CD4-positive, CD25-positive, alpha-beta regulatory T cell (primary cell): ENCODE data around the gene CCDC157. TPM values are rescaled to one million over a fixed set of nuclear protein-coding genes. Genes with fewer than 3 reads are reported as not detected.
A peak's percentile ranks its signal among the peaks of the same experiment; 100 is the strongest.

Experiments
- ATAC-seq, 2 donors: fragments of 150-1000 bp; cut with Tn5 transposase; one replicate each; pipeline ENCODE4 v1.10.0; 2021; ENCODE audit warnings: low read depth in 2 of 2, moderate number of reproducible peaks in 2 of 2, moderate library complexity in 1 of 2
- DNase-seq, 3 donors: peaks; one replicate each; pipeline versions ENCODE4 v3.0.0 to v3.0.0-alpha.2; 2012 to 2022; ENCODE audit warnings: mixed read lengths in 1 of 3
- H3K27ac ChIP-seq: one replicate; pipeline ENCODE4 v1.7.0; 2013; ENCODE audit warnings: mild to moderate bottlenecking, low read length; ENCODE audit not compliant: insufficient read depth, poor library complexity, severe bottlenecking
- H3K27me3 ChIP-seq: one replicate; pipeline ENCODE4 v1.7.0; 2013; ENCODE audit warnings: low read length; ENCODE audit not compliant: control insufficient read depth, insufficient read depth
- H3K36me3 ChIP-seq: one replicate; pipeline ENCODE4 v1.7.0; 2013; ENCODE audit warnings: mild to moderate bottlenecking, low read length, moderate library complexity; ENCODE audit not compliant: control insufficient read depth, insufficient read depth
- H3K4me1 ChIP-seq: 2 replicates; pipeline ENCODE4 v1.7.0; 2013; ENCODE audit warnings: mild to moderate bottlenecking, low read length; ENCODE audit not compliant: insufficient read depth, control insufficient read depth, poor library complexity, severe bottlenecking
- H3K4me3 ChIP-seq: one replicate; pipeline ENCODE4 v1.7.0; 2013; ENCODE audit warnings: low read depth, mild to moderate bottlenecking, low read length, moderate library complexity
- H3K9me3 ChIP-seq, 2 experiments: 1 replicate in 1 of 2; 2 replicates in 1 of 2; pipeline ENCODE4 v1.7.0; 2013; ENCODE audit warnings: low read length in 2 of 2, mild to moderate bottlenecking in 1 of 2, moderate library complexity in 1 of 2; ENCODE audit not compliant: control insufficient read depth in 2 of 2
- H3K27ac Mint-ChIP-seq, 3 donors: one replicate each; pipeline ENCODE4 v1.8.0; 2020 to 2022; ENCODE audit warnings: mild to moderate bottlenecking in 3 of 3, mixed read lengths in 3 of 3, moderate library complexity in 2 of 3
- H3K27me3 Mint-ChIP-seq: one replicate; pipeline ENCODE4 v1.8.0; 2022; ENCODE audit warnings: mild to moderate bottlenecking, mixed read lengths
- H3K36me3 Mint-ChIP-seq: one replicate; pipeline ENCODE4 v1.8.0; 2020; ENCODE audit warnings: mixed read lengths
- H3K4me1 Mint-ChIP-seq, 4 donors: one replicate each; pipeline ENCODE4 v1.8.0; 2020 to 2022; ENCODE audit warnings: mixed read lengths in 4 of 4, mild to moderate bottlenecking in 1 of 4
- H3K4me3 Mint-ChIP-seq, 4 donors: one replicate each; pipeline ENCODE4 v1.8.0; 2020 to 2022; ENCODE audit warnings: mild to moderate bottlenecking in 4 of 4, mixed read lengths in 4 of 4, moderate library complexity in 3 of 4
- H3K9me3 Mint-ChIP-seq, 7 donors: one replicate each; pipeline ENCODE4 v1.8.0; 2020 to 2022; ENCODE audit warnings: mixed read lengths in 7 of 7, mild to moderate bottlenecking in 3 of 7, moderate library complexity in 2 of 7
- polyA plus RNA-seq, 4 donors: library from polyadenylated mRNA; unstranded; fragments of 300-500 nt; fragmentation: Illumina TruSeq; gene quantifications; one replicate each; pipeline ENCODE4 v1.2.3, GENCODE V29; 2021
- total RNA-seq: library from RNA; stranded (reverse); gene quantifications from one replicate; pipeline ENCODE4 v1.2.3, GENCODE V29; 2022

CCDC157 gene
- total and polyA plus RNA-seq, 5 donors from 2014 or later: 1.3 to 7.1 (median 2.0) TPM

DNA sequence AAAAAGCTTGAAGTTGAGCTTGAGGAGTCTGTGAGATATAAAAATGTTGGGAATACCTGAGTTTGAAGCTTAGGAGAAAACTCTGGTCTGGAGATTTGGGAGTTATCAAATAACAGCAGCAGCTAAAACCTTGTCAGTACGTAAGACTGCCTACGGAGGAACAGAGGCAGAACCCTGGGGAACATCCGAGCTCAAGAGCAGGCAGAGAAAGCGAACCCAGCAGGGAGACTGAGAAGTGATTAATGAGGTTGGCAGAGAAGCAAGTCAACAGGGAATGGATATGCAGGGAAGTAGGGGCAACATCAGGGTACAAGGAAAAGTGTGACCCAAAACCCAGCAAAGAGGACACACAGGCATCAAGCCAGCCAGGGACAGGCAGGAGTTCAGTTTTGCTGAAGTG is 56.2 kb downstream of the CCDC157 start:
- H3K27ac ChIP-seq: no peak overlapping the region
- Mint-ChIP-seq H3K27me3 (no peaks in the 10 kb centered on the region), H3K4me1 (peaks cover 5 to 25% (median 9%) of the 10 kb centered on the region in 4 donors), H3K36me3 (peaks cover 32% of the 10 kb centered on the region), H3K27ac (peak overlapping the region in 2 of 3 donors; percentile 39 to 87), H3K9me3 (no peaks in the 10 kb centered on the region), H3K4me3 (peak overlapping the region in 1 of 4 donors; percentile 61)
- no peaks in the 10 kb centered on the region for H3K27me3 ChIP-seq
- ATAC-seq: no peak
- no peak overlapping the region for H3K4me3 ChIP-seq
- no peaks in the 10 kb centered on the region for H3K9me3 ChIP-seq
- peaks cover 17% of the 10 kb centered on the region for H3K36me3 ChIP-seq
- no peak for DNase-seq
- H3K4me1 ChIP-seq: no peaks in the 10 kb centered on the region

DNA sequence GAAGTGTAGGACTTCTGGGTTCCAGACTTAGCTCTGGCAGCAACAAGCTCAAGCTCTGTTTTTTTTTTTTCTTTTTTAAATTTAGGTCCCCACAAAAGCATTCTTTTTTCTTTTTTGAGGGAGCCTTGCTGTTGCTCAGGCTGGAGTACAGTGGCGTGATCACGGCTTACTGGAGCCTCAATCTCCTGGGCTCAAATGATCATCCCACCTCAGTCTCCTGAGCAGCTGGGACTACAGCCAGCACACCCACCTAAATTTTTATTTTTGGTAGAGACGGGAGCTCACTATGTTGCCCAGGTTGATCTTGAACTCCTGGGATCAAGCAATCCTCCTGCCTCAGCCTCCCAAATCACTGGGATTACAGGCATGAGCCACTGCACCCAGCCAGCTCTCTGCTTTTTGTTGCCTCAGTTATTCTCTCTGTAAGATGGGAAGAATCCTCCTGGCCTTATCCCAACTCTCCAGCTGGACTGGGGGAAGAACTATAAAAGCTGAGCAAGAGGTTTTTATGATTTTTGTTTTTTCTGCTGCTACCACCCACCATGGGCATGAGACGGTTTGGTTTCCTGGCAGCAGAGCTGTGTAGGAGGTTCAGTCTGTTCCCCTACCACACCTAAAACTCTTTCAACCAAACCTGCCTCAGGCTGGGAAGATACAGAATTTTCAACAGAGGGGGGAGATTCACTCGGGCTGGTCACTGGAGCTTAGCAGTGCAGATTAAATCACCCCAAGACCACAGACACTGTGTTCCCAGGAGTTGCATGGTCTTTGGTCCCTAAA is 57.1 kb downstream of the CCDC157 start:
- Mint-ChIP-seq H3K27me3 (no peaks in the 10 kb centered on the region), H3K4me3 (peak overlapping the region in 2 of 4 donors; percentile 21 to 61), H3K9me3 (no peaks in the 10 kb centered on the region), H3K27ac (peak overlapping the region in 2 of 3 donors; percentile 42 to 72), H3K4me1 (peaks cover 5 to 26% (median 9%) of the 10 kb centered on the region in 4 donors), H3K36me3 (peaks cover 36% of the 10 kb centered on the region)
- Histone ChIP-seq H3K27me3 (no peaks in the 10 kb centered on the region), H3K9me3 (no peaks in the 10 kb centered on the region), H3K27ac (no peak overlapping the region), H3K4me1 (no peaks in the 10 kb centered on the region), H3K4me3 (no peak overlapping the region), H3K36me3 (peaks cover 20% of the 10 kb centered on the region)
- DNase-seq (no peak), ATAC-seq (peak in 1 of 2 donors; percentile 53)

DNA sequence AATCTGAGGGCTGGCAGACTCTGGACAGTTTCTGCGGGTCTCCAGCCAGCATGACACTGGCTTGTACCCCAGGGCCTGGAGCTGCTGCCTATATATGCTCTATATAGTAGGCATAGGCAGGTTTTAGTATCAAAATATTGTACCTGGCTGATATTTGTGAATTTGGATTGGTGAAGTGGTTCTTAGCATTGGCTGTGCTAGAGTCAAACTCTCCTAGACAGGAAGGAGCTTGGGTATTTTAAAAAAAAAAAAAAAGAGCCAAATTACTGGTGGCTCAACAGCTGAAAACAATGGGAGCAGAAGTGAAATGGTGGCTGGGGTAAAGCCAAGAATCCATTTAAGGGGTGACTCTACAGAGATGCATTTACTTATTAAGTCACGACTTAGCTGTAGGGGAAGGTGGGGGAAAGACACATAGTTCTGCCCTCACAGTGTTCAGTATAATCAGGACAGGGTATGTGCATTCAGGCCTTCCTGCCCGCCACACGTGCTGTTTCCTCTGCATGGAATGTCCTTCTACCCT is 57.8 kb downstream of the CCDC157 start:
- Mint-ChIP-seq H3K4me1 (peaks cover 5 to 26% (median 9%) of the 10 kb centered on the region in 4 donors), H3K27me3 (no peaks in the 10 kb centered on the region), H3K36me3 (peaks cover 36% of the 10 kb centered on the region), H3K4me3 (peak overlapping the region in 1 of 4 donors; percentile 21), H3K27ac (peak overlapping the region in 2 of 3 donors; percentile 42 to 72), H3K9me3 (no peaks in the 10 kb centered on the region)
- H3K27me3 ChIP-seq: no peaks in the 10 kb centered on the region
- no peak overlapping the region for H3K4me3 ChIP-seq
- H3K9me3 ChIP-seq: no peaks in the 10 kb centered on the region
- H3K4me1 ChIP-seq: no peaks in the 10 kb centered on the region
- H3K27ac ChIP-seq: no peak overlapping the region
- DNase-seq (no peak), ATAC-seq (peak in 1 of 2 donors; percentile 17)
- peaks cover 20% of the 10 kb centered on the region for H3K36me3 ChIP-seq

GRCh38 chr22:30416403-30416802 is 59.6 kb downstream of the CCDC157 start:
- Mint-ChIP-seq H3K36me3 (peaks cover 40% of the 10 kb centered on the region), H3K27ac (peak overlapping the region in 1 of 3 donors; percentile 51), H3K27me3 (no peaks in the 10 kb centered on the region), H3K4me1 (peaks cover 6 to 27% (median 13%) of the 10 kb centered on the region in 4 donors), H3K9me3 (no peaks in the 10 kb centered on the region), H3K4me3 (no peak overlapping the region)
- no peaks in the 10 kb centered on the region for H3K4me1 ChIP-seq
- no peak overlapping the region for H3K4me3 ChIP-seq
- H3K27ac ChIP-seq: no peak overlapping the region
- peaks cover 20% of the 10 kb centered on the region for H3K36me3 ChIP-seq
- no peaks in the 10 kb centered on the region for H3K9me3 ChIP-seq
- H3K27me3 ChIP-seq: no peaks in the 10 kb centered on the region
- DNase-seq (no peak), ATAC-seq (no peak)

GRCh38 chr22:30416837-30417236 is 60.0 kb downstream of the CCDC157 start:
- H3K4me3 ChIP-seq: no peak overlapping the region
- Mint-ChIP-seq H3K36me3 (peaks cover 40% of the 10 kb centered on the region), H3K4me3 (no peak overlapping the region), H3K9me3 (no peaks in the 10 kb centered on the region), H3K27me3 (no peaks in the 10 kb centered on the region), H3K27ac (no peak overlapping the region), H3K4me1 (peaks cover 9 to 29% (median 14%) of the 10 kb centered on the region in 4 donors)
- no peak overlapping the region for H3K27ac ChIP-seq
- ATAC-seq (no peak), DNase-seq (no peak)
- H3K9me3 ChIP-seq: no peaks in the 10 kb centered on the region
- H3K36me3 ChIP-seq: peaks cover 20% of the 10 kb centered on the region
- H3K4me1 ChIP-seq: no peaks in the 10 kb centered on the region
- H3K27me3 ChIP-seq: no peaks in the 10 kb centered on the region

GRCh38 chr22:30420347-30421125 is 63.7 kb downstream of the CCDC157 start:
- Histone ChIP-seq H3K4me1 (peaks cover 28% of the 10 kb centered on the region), H3K27me3 (no peaks in the 10 kb centered on the region), H3K27ac (no peak overlapping the region), H3K36me3 (peaks cover 18% of the 10 kb centered on the region), H3K4me3 (no peak overlapping the region), H3K9me3 (no peaks in the 10 kb centered on the region)
- Mint-ChIP-seq H3K27ac (peak overlapping the region in 2 of 3 donors; percentile 59 to 60), H3K27me3 (no peaks in the 10 kb centered on the region), H3K9me3 (no peaks in the 10 kb centered on the region), H3K4me1 (peaks cover 9 to 39% (median 30%) of the 10 kb centered on the region in 4 donors), H3K36me3 (peaks cover 36% of the 10 kb centered on the region), H3K4me3 (peak overlapping the region in 2 of 4 donors; percentile 17 to 48)
- DNase-seq: no peak
- ATAC-seq: no peak

- H3K4me1 Mint-ChIP-seq: peaks cover 15 to 52% (median 36%) of the 10 kb centered on the region in 4 donors
- DNase-seq: no peak
These were observed 65.1 kb downstream of the CCDC157 start for GRCh38 chr22:30421695-30422480.

More at GRCh38 chr22:30421695-30422480, 65.1 kb downstream of the CCDC157 start:
- peaks cover 42% of the 10 kb centered on the region for H3K4me1 ChIP-seq
- H3K27me3 Mint-ChIP-seq: no peaks in the 10 kb centered on the region
- peaks cover 24% of the 10 kb centered on the region for H3K36me3 Mint-ChIP-seq
- peaks cover 9% of the 10 kb centered on the region for H3K36me3 ChIP-seq
- H3K27me3 ChIP-seq: no peaks in the 10 kb centered on the region
- H3K9me3 ChIP-seq: no peaks in the 10 kb centered on the region
- peak overlapping the region; percentile 94 to 99 (median 99) for H3K27ac Mint-ChIP-seq
- no peaks in the 10 kb centered on the region for H3K9me3 Mint-ChIP-seq
- no peak overlapping the region for H3K27ac ChIP-seq
- no peak for ATAC-seq
- H3K4me3 ChIP-seq: no peak overlapping the region
- H3K4me3 Mint-ChIP-seq: peak overlapping the region; percentile 95 to 99 (median 99)
